ENCODE data around the gene HPN.
A peak's percentile ranks its signal among the peaks of the same experiment; 100 is the strongest.

- no peak for TF ChIP-seq EP300 (IDR thresholded peaks at IDR 0.05; ENCODE audit: borderline replicate concordance)
- TF ChIP-seq FOXM1 (IDR thresholded peaks at IDR 0.05; ENCODE audit: borderline replicate concordance, low read depth) = peak; percentile 33; the same call in 1 of the 2 replicates
- no peak for TF ChIP-seq TCF12 (IDR thresholded peaks at IDR 0.05; ENCODE audit: low read depth)
- peak; percentile 67; the same call in 1 of the 2 replicates for TF ChIP-seq MAX (IDR thresholded peaks at IDR 0.05)
- TF ChIP-seq CREB1 (IDR thresholded peaks at IDR 0.05; ENCODE audit: low read depth) = no peak
- TF ChIP-seq YY1 (IDR thresholded peaks at IDR 0.05; ENCODE audit: low read depth) = no peak
- TF ChIP-seq CEBPB (IDR thresholded peaks at IDR 0.05) = 0 out of 2 replicates have a peak, but pooled peaks have one; percentile 25
- peak; percentile 93 for TF ChIP-seq USF1 (IDR thresholded peaks at IDR 0.05)
- no peak for TF ChIP-seq TEAD4 (IDR thresholded peaks at IDR 0.05)
Measured at GRCh38 chr19:35066691-35067563, 25.4 kb downstream of the HPN start.

Data from Ishikawa (cell line).